ENCODE results near the gene SMAD3. TPM values are rescaled to one million over a fixed set of nuclear protein-coding genes. Genes with fewer than 3 reads are reported as not detected.

The SMAD3 gene
- total and polyA plus RNA-seq, 2 of the 8 experiments (the other 6 are each of a cell fraction or from before 2014, with no cell fraction given), result 10.1 to 12.4 TPM

- DNase-seq (ENCODE audit: low read depth in 1 of 2, low spot score in 2 of 2), result no peak
- H2AK5ac ChIP-seq (ENCODE audit: low read depth, low read length), result no peak overlapping the region
- no peak overlapping the region for H4K91ac ChIP-seq (replicated peaks; ENCODE audit: insufficient read length, low read length)
- ChIA-PET CTCF (ENCODE audit: partially characterized antibody) (interaction anchor here (0.8 to 1.4 kb wide), 2 partner anchors 160 to 173 kb away, joined by 3 read pairs; no protein-coding TSS in a partner anchor), POLR2A (ENCODE audit: partially characterized antibody) (no interaction called here)
- H3K4me3 ChIP-seq (ENCODE audit: extremely low read depth in 1 of 4, insufficient read depth in 2 of 4, low read depth in 3 of 4, low read length in 4 of 4), result no peak overlapping the region
- H3K36me3 ChIP-seq (ENCODE audit: control insufficient read depth in 2 of 4, insufficient read depth in 4 of 4, low read length in 3 of 4), result no peaks in the 10 kb centered on the region
- no peak overlapping the region for H3K56ac ChIP-seq (replicated peaks; ENCODE audit: insufficient read length, low read depth, low read length)
- no peak overlapping the region for H3K27ac ChIP-seq (ENCODE audit: low read depth, low read length)
- peaks cover 2% of the 10 kb centered on the region; the same call in 1 of the 2 replicates for H3K79me1 ChIP-seq (ENCODE audit: low read depth, low read length)
- WGBS, 2 experiments (ENCODE audit: extremely low coverage in 1 of 2, insufficient coverage in 1 of 2, insufficient read length in 1 of 2, insufficient replicate concordance in 2 of 2, low coverage in 1 of 2, low lambda C conversion rate in 2 of 2, missing lambda C conversion rate in 1 of 2), result 86% methylated on average over 5 of the region's 5 CpGs; no CpG with 5 or more reads in 1 of the 2 experiments
- H4K8ac ChIP-seq (ENCODE audit: extremely low read depth, insufficient read depth, low read length), result no peak overlapping the region
- H3K18ac ChIP-seq (ENCODE audit: extremely low read depth, low read length), result no peak overlapping the region
- H3K79me2 ChIP-seq (ENCODE audit: control insufficient read depth in 1 of 2, insufficient read depth in 2 of 2, low read length in 2 of 2), result no peaks in the 10 kb centered on the region
- H3K4me1 ChIP-seq (replicated peaks in 1 of 4; ENCODE audit: control insufficient read depth in 3 of 4, insufficient read depth in 4 of 4, low read length in 3 of 4), result peaks cover 0 to 11% (median 3%) of the 10 kb centered on the region in 4 experiments; a peak in 6 of 7 replicates
- no peak overlapping the region for H3K4ac ChIP-seq (replicated peaks; ENCODE audit: insufficient read length, low read depth, low read length)
- H3K23me2 ChIP-seq (ENCODE audit: low read depth, low read length), result no peaks in the 10 kb centered on the region
- H2BK12ac ChIP-seq (ENCODE audit: low read depth, low read length), result no peak overlapping the region
- FAIRE-seq, result no peak
- H3K9ac ChIP-seq (replicated peaks in 1 of 4; ENCODE audit: extremely low read depth in 1 of 4, low read depth in 3 of 4, low read length in 3 of 4), result no peak overlapping the region
- no peaks in the 10 kb centered on the region for H3K9me3 ChIP-seq (ENCODE audit: insufficient read depth in 2 of 2, low read depth in 1 of 2, low read length in 1 of 2)
- H2AFZ ChIP-seq (ENCODE audit: low read length), result no peak overlapping the region
- H2BK120ac ChIP-seq (replicated peaks; ENCODE audit: low read depth, low read length), result no peak overlapping the region
- H4K5ac ChIP-seq (ENCODE audit: insufficient read length, low read depth, low read length), result no peak overlapping the region
- H2BK5ac ChIP-seq (ENCODE audit: low read depth, low read length), result no peak overlapping the region; the same call in 1 of the 2 replicates
- H2BK20ac ChIP-seq (ENCODE audit: low read length), result no peak overlapping the region
- TF ChIP-seq MAX (IDR thresholded peaks at IDR 0.05), result no peak
- TF ChIP-seq SP2 (IDR thresholded peaks at IDR 0.05; ENCODE audit: low read length), result no peak
- TF ChIP-seq TCF12 (IDR thresholded peaks at IDR 0.05; ENCODE audit: low read depth, low read length), result no peak
- TF ChIP-seq KDM5A (IDR thresholded peaks at IDR 0.05; ENCODE audit: low read length), result no peak
- TF ChIP-seq USF2 (IDR thresholded peaks at IDR 0.05; ENCODE audit: low read length), result no peak
- no peak for TF ChIP-seq RAD21 (IDR thresholded peaks at IDR 0.05 in 1 of 2, conservative IDR thresholded peaks at IDR 0.05 in 1 of 2; ENCODE audit: low read depth in 2 of 2, low read length in 2 of 2)
- no peak for TF ChIP-seq SAP30 (IDR thresholded peaks at IDR 0.05; ENCODE audit: insufficient read depth, insufficient replicate concordance, low read length)
- no peak for TF ChIP-seq CHD2 (IDR thresholded peaks at IDR 0.05; ENCODE audit: low read length)
- no peak for TF ChIP-seq JUN (IDR thresholded peaks at IDR 0.05; ENCODE audit: low read depth, low read length)
- no peak for TF ChIP-seq CEBPB (IDR thresholded peaks at IDR 0.05; ENCODE audit: low read depth, low read length)
- H3K14ac ChIP-seq (ENCODE audit: insufficient read length), result no peak overlapping the region
- H4K20me1 ChIP-seq (replicated peaks in 1 of 2; ENCODE audit: control insufficient read depth in 1 of 2, insufficient read depth in 2 of 2, low read length in 2 of 2), result peaks cover 0 to under 1% of the 10 kb centered on the region in 2 experiments
- H3K23ac ChIP-seq (ENCODE audit: insufficient read length), result no peak overlapping the region
- no peaks in the 10 kb centered on the region for H3K27me3 ChIP-seq (replicated peaks in 1 of 4; ENCODE audit: control insufficient read depth in 3 of 4, extremely low read depth in 1 of 4, insufficient read depth in 3 of 4, low read length in 3 of 4)
- H2BK15ac ChIP-seq (ENCODE audit: low read length), result no peak overlapping the region
- no peak overlapping the region for H3K4me2 ChIP-seq (ENCODE audit: insufficient read depth in 1 of 2, low read depth in 2 of 2, low read length in 2 of 2)
Measured at GRCh38 chr15:67127331-67127664, 61.9 kb downstream of the SMAD3 start.

Data from H1 (cell line).